GM23338 (cell line): ENCODE measurements around the gene GNPTG. TPM values are rescaled to one million over a fixed set of nuclear protein-coding genes. Genes with fewer than 3 reads are reported as not detected.
A peak's percentile ranks its signal among the peaks of the same experiment; 100 is the strongest.

Experiments
- ATAC-seq: fragments of 200-7000 bp; cut with Tn5 transposase; 3 replicates; pipeline ENCODE4 v1.9.1; 2020
- DNase-seq: peaks from one replicate; pipeline ENCODE4 v3.0.0-alpha.2; 2015; ENCODE audit warnings: low spot score
- H2AFZ ChIP-seq: fragments of 200-600 bp; sonication (generic); 2 replicates; pipeline ENCODE4 v1.8.0; 2016; ENCODE audit warnings: antibody characterized with exemption, mild to moderate bottlenecking, moderate library complexity
- H3F3A ChIP-seq: fragments of 200-600 bp; sonication (generic); replicated peaks from 2 replicates; pipeline ENCODE4 v1.8.0; 2017; ENCODE audit warnings: antibody characterized with exemption, mixed run types, low read depth
- H3K27ac ChIP-seq: fragments of 200-600 bp; sonication (generic); 2 replicates; pipeline ENCODE4 v1.6.1; 2016; ENCODE audit warnings: low read depth
- H3K27me3 ChIP-seq: fragments of 200-600 bp; sonication (generic); 2 replicates; pipeline ENCODE4 v1.8.0; 2016; ENCODE audit warnings: mild to moderate bottlenecking, mixed run types, moderate library complexity; ENCODE audit not compliant: insufficient read depth
- H3K36me3 ChIP-seq: fragments of 200-600 bp; sonication (generic); 2 replicates; pipeline ENCODE4 v1.8.0; 2016; ENCODE audit warnings: mild to moderate bottlenecking; ENCODE audit not compliant: insufficient read depth
- H3K4me1 ChIP-seq: fragments of 200-600 bp; sonication (generic); 2 replicates; pipeline ENCODE4 v1.8.0; 2016; ENCODE audit warnings: mild to moderate bottlenecking, moderate library complexity; ENCODE audit not compliant: insufficient read depth
- H3K4me2 ChIP-seq: fragments of 200-600 bp; sonication (generic); 2 replicates; pipeline ENCODE4 v1.7.1; 2017; ENCODE audit warnings: mixed run types
- H3K4me3 ChIP-seq: fragments of 200-600 bp; sonication (generic); 2 replicates; pipeline ENCODE4 v1.6.1; 2016; ENCODE audit warnings: mixed run types
- H3K79me2 ChIP-seq: fragments of 200-600 bp; sonication (generic); replicated peaks from 2 replicates; pipeline ENCODE4 v1.8.0; 2017; ENCODE audit warnings: mild to moderate bottlenecking; ENCODE audit not compliant: insufficient read depth
- H3K9me2 ChIP-seq: fragments of 200-600 bp; sonication (generic); 2 replicates; pipeline ENCODE4 v1.8.0; 2017; ENCODE audit not compliant: insufficient read depth
- H4K20me1 ChIP-seq: fragments of 200-600 bp; sonication (generic); replicated peaks from 2 replicates; pipeline ENCODE4 v1.8.0; 2017; ENCODE audit warnings: mild to moderate bottlenecking; ENCODE audit not compliant: insufficient read depth
- H3K27ac Mint-ChIP-seq: 2 replicates; pipeline ENCODE4 v1.8.0; 2020; ENCODE audit warnings: inconsistent platforms, mild to moderate bottlenecking, moderate library complexity, mixed read lengths
- H3K27me3 Mint-ChIP-seq: 3 replicates; pipeline ENCODE4 v1.8.0; 2022; ENCODE audit warnings: low read depth, mild to moderate bottlenecking, moderate library complexity, mixed read lengths, inconsistent platforms; ENCODE audit not compliant: insufficient read depth, poor library complexity
- H3K36me3 Mint-ChIP-seq: 3 replicates; pipeline ENCODE4 v1.8.0; 2021; ENCODE audit warnings: low read depth, mild to moderate bottlenecking, inconsistent platforms, moderate library complexity, mixed read lengths
- H3K4me1 Mint-ChIP-seq: 3 replicates; pipeline ENCODE4 v1.8.0; 2020; ENCODE audit warnings: mild to moderate bottlenecking, inconsistent platforms, mixed read lengths
- H3K4me3 Mint-ChIP-seq: 3 replicates; pipeline ENCODE4 v1.8.0; 2021; ENCODE audit warnings: moderate library complexity, mild to moderate bottlenecking, inconsistent platforms, mixed read lengths
- H3K9me3 Mint-ChIP-seq: 3 replicates; pipeline ENCODE4 v1.8.0; 2020; ENCODE audit warnings: moderate library complexity, mild to moderate bottlenecking, inconsistent platforms, mixed read lengths
- CREB1 ChIP-seq: fragments of 250-450 bp; sonication (Bioruptor Pico); IDR thresholded peaks from 2 replicates; pipeline ENCODE4 v1.5.0; 2020; ENCODE audit warnings: low read depth, mild to moderate bottlenecking, moderate library complexity
- CTCF ChIP-seq, 2 experiments: fragments of 200-600 bp in 1 of 2; sonication (generic) in 1 of 2; conservative IDR thresholded peaks; 2 replicates each; pipeline versions ENCODE4 v1.5.1 to v1.6.1; 2016 to 2017; ENCODE audit warnings: antibody characterized with exemption in 2 of 2, low read depth in 2 of 2, mild to moderate bottlenecking in 2 of 2, moderate library complexity in 1 of 2
- ETS1 ChIP-seq: IDR thresholded peaks from 2 replicates; pipeline ENCODE4 v1.6.1; 2016; ENCODE audit warnings: antibody characterized with exemption
- EZH2phosphoT487 ChIP-seq: fragments of 200-600 bp; sonication (generic); IDR thresholded peaks from one replicate; pipeline ENCODE4 v1.8.1; 2018; ENCODE audit warnings: antibody characterized with exemption; ENCODE audit not compliant: unreplicated experiment
- JUNB ChIP-seq: IDR thresholded peaks from one replicate; pipeline ENCODE4 v1.6.1; 2016; ENCODE audit warnings: antibody characterized with exemption; ENCODE audit not compliant: unreplicated experiment
- NANOG ChIP-seq: IDR thresholded peaks from 2 replicates; pipeline ENCODE4 v1.6.1; 2016; ENCODE audit warnings: antibody characterized with exemption, borderline replicate concordance
- POLR2AphosphoS5 ChIP-seq: IDR thresholded peaks from 2 replicates; pipeline ENCODE4 v1.6.1; 2016; ENCODE audit warnings: antibody characterized with exemption, low read depth
- STAT1 ChIP-seq: IDR thresholded peaks from one replicate; pipeline ENCODE4 v1.6.1; 2016; ENCODE audit warnings: antibody characterized with exemption; ENCODE audit not compliant: unreplicated experiment
- ZNF114 ChIP-seq: fragments of 250-450 bp; sonication (Bioruptor Pico); IDR thresholded peaks from 2 replicates; pipeline ENCODE4 v1.5.0; 2020; ENCODE audit warnings: mild to moderate bottlenecking, moderate library complexity
- ZNF331 ChIP-seq: fragments of 250-450 bp; sonication (Bioruptor Pico); IDR thresholded peaks from 2 replicates; pipeline ENCODE4 v1.5.0; 2020; ENCODE audit warnings: low read depth, mild to moderate bottlenecking, moderate library complexity
- polyA plus RNA-seq: library from polyadenylated mRNA; unstranded; fragments of >200 nt; fragmentation: Nextera tagmentation; extraction: Ambion mirVana; gene quantifications from 2 replicates; pipeline ENCODE4 v1.2.1, GENCODE V29; 2016
- total RNA-seq: library from RNA; depleted of rRNA; stranded (reverse); fragments of >200 nt; shearing (Covaris generic); gene quantifications from 2 replicates; pipeline ENCODE4 v1.2.3, GENCODE V29; 2014
- TF ChIP-seq, protein P1 (sequence below): fragments of 250-450 bp; sonication (Bioruptor Pico); IDR thresholded peaks from 2 replicates; pipeline ENCODE4 v1.5.0; 2020; ENCODE audit warnings: mild to moderate bottlenecking, moderate library complexity
- TF ChIP-seq, protein P2 (sequence below): IDR thresholded peaks from one replicate; pipeline ENCODE4 v1.6.1; 2018; ENCODE audit warnings: antibody characterized with exemption; ENCODE audit not compliant: unreplicated experiment

GNPTG gene
- total and polyA plus RNA-seq, 2 experiments from 2014 or later = 23.3 to 41.0 TPM

GRCh38 chr16:1350691-1351090 is 1.0 kb upstream of the GNPTG start (continued):
- TF ChIP-seq, protein P1, sequence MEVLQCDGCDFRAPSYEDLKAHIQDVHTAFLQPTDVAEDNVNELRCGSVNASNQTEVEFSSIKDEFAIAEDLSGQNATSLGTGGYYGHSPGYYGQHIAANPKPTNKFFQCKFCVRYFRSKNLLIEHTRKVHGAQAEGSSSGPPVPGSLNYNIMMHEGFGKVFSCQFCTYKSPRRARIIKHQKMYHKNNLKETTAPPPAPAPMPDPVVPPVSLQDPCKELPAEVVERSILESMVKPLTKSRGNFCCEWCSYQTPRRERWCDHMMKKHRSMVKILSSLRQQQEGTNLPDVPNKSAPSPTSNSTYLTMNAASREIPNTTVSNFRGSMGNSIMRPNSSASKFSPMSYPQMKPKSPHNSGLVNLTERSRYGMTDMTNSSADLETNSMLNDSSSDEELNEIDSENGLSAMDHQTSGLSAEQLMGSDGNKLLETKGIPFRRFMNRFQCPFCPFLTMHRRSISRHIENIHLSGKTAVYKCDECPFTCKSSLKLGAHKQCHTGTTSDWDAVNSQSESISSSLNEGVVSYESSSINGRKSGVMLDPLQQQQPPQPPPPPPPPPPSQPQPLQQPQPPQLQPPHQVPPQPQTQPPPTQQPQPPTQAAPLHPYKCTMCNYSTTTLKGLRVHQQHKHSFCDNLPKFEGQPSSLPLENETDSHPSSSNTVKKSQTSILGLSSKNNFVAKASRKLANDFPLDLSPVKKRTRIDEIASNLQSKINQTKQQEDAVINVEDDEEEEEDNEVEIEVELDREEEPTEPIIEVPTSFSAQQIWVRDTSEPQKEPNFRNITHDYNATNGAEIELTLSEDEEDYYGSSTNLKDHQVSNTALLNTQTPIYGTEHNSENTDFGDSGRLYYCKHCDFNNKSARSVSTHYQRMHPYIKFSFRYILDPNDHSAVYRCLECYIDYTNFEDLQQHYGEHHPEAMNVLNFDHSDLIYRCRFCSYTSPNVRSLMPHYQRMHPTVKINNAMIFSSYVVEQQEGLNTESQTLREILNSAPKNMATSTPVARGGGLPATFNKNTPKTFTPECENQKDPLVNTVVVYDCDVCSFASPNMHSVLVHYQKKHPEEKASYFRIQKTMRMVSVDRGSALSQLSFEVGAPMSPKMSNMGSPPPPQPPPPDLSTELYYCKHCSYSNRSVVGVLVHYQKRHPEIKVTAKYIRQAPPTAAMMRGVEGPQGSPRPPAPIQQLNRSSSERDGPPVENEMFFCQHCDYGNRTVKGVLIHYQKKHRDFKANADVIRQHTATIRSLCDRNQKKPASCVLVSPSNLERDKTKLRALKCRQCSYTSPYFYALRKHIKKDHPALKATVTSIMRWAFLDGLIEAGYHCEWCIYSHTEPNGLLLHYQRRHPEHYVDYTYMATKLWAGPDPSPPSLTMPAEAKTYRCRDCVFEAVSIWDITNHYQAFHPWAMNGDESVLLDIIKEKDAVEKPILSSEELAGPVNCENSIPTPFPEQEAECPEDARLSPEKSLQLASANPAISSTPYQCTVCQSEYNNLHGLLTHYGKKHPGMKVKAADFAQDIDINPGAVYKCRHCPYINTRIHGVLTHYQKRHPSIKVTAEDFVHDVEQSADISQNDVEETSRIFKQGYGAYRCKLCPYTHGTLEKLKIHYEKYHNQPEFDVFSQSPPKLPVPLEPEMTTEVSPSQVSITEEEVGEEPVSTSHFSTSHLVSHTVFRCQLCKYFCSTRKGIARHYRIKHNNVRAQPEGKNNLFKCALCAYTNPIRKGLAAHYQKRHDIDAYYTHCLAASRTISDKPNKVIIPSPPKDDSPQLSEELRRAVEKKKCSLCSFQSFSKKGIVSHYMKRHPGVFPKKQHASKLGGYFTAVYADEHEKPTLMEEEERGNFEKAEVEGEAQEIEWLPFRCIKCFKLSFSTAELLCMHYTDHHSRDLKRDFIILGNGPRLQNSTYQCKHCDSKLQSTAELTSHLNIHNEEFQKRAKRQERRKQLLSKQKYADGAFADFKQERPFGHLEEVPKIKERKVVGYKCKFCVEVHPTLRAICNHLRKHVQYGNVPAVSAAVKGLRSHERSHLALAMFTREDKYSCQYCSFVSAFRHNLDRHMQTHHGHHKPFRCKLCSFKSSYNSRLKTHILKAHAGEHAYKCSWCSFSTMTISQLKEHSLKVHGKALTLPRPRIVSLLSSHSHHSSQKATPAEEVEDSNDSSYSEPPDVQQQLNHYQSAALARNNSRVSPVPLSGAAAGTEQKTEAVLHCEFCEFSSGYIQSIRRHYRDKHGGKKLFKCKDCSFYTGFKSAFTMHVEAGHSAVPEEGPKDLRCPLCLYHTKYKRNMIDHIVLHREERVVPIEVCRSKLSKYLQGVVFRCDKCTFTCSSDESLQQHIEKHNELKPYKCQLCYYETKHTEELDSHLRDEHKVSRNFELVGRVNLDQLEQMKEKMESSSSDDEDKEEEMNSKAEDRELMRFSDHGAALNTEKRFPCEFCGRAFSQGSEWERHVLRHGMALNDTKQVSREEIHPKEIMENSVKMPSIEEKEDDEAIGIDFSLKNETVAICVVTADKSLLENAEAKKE (CRISPR knock-in tag) = no peak

DNA sequence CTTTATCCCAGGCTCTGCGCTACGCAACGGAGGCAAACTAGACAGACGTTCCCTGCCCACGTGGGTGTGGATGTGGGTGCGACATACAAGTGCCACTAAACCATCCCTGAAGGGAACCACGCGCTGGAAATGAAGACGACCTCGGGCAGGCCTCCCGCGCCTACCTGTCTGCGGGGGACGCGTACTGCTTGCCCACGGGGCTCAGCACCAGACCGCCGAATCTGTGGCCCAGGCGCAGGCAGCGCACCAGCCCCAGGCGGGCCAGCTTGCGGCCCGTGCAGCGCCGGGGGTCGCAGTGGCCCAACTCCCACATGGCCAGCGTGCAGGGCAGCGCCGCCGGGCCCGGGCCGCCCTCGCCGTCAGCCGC is 533 bp upstream of the GNPTG start:
- Histone ChIP-seq H3K9me2 (no peaks in the 10 kb centered on the region), H3K27ac (no peak overlapping the region), H4K20me1 (peaks cover 4% of the 10 kb centered on the region; the same call in 1 of the 2 replicates), H2AFZ (no peak overlapping the region), H3K27me3 (no peaks in the 10 kb centered on the region), H3K36me3 (no peaks in the 10 kb centered on the region; the same call in 1 of the 2 replicates), H3K4me2 (peak overlapping the region; percentile 94), H3F3A (no peaks in the 10 kb centered on the region; the same call in 1 of the 2 replicates), H3K4me1 (peaks cover 7% of the 10 kb centered on the region; the same call in 1 of the 2 replicates), H3K4me3 (peak overlapping the region; percentile 93), H3K79me2 (peaks cover 35% of the 10 kb centered on the region)
- TF ChIP-seq ETS1 (no peak), ZNF331 (CRISPR knock-in tag) (no peak), JUNB (no peak), CTCF (conservative IDR thresholded peaks at IDR 0.05; ENCODE audit: low read depth in 2 of 2) (no peak), EZH2phosphoT487 (no peak), CREB1 (no peak), NANOG (no peak), POLR2AphosphoS5 (no peak), ZNF114 (CRISPR knock-in tag) (no peak), STAT1 (no peak)
- TF ChIP-seq, protein P2, sequence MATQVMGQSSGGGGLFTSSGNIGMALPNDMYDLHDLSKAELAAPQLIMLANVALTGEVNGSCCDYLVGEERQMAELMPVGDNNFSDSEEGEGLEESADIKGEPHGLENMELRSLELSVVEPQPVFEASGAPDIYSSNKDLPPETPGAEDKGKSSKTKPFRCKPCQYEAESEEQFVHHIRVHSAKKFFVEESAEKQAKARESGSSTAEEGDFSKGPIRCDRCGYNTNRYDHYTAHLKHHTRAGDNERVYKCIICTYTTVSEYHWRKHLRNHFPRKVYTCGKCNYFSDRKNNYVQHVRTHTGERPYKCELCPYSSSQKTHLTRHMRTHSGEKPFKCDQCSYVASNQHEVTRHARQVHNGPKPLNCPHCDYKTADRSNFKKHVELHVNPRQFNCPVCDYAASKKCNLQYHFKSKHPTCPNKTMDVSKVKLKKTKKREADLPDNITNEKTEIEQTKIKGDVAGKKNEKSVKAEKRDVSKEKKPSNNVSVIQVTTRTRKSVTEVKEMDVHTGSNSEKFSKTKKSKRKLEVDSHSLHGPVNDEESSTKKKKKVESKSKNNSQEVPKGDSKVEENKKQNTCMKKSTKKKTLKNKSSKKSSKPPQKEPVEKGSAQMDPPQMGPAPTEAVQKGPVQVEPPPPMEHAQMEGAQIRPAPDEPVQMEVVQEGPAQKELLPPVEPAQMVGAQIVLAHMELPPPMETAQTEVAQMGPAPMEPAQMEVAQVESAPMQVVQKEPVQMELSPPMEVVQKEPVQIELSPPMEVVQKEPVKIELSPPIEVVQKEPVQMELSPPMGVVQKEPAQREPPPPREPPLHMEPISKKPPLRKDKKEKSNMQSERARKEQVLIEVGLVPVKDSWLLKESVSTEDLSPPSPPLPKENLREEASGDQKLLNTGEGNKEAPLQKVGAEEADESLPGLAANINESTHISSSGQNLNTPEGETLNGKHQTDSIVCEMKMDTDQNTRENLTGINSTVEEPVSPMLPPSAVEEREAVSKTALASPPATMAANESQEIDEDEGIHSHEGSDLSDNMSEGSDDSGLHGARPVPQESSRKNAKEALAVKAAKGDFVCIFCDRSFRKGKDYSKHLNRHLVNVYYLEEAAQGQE = no peak
- H3K9me3 Mint-ChIP-seq = peaks cover 3% of the 10 kb centered on the region
- H3K27ac Mint-ChIP-seq = no peak overlapping the region
- no peak for DNase-seq
- peaks cover 6% of the 10 kb centered on the region for H3K4me1 Mint-ChIP-seq
- peaks cover 28% of the 10 kb centered on the region for H3K27me3 Mint-ChIP-seq
- peak overlapping the region; percentile 81 for H3K4me3 Mint-ChIP-seq
- ATAC-seq = peak; percentile 33
- peaks cover 4% of the 10 kb centered on the region; the same call in 2 of the 3 replicates for H3K36me3 Mint-ChIP-seq
